Thymus (tissue), 11 donors: ENCODE measurements around the gene TPPP3. TPM values are rescaled to one million over a fixed set of nuclear protein-coding genes. Genes with fewer than 3 reads are reported as not detected.
A peak's percentile ranks its signal among the peaks of the same experiment; 100 is the strongest.

Experiments
- DNase-seq, 9 donors: peaks; one replicate each; pipeline ENCODE4 v3.0.0-alpha.2; 2013; ENCODE audit warnings: low spot score in 9 of 9, low read depth in 6 of 9, missing footprints in 1 of 9
- H3K27ac ChIP-seq, 2 donors: one replicate each; pipeline ENCODE4 v1.5.1; 2013; ENCODE audit warnings: control low read depth in 1 of 2, low read depth in 1 of 2, low read length in 1 of 2, mild to moderate bottlenecking in 1 of 2, moderate library complexity in 1 of 2
- H3K27me3 ChIP-seq, 2 donors: one replicate each; pipeline ENCODE4 v1.5.1; 2013; ENCODE audit warnings: low read length in 1 of 2; ENCODE audit not compliant: control insufficient read depth in 2 of 2, insufficient read depth in 1 of 2
- H3K36me3 ChIP-seq, 2 donors: one replicate each; pipeline ENCODE4 v1.5.1; 2013; ENCODE audit warnings: low read length in 1 of 2, mild to moderate bottlenecking in 1 of 2, moderate library complexity in 1 of 2; ENCODE audit not compliant: control insufficient read depth in 2 of 2, insufficient read depth in 2 of 2
- H3K4me1 ChIP-seq, 2 donors: one replicate each; pipeline ENCODE4 v1.5.1; 2013; ENCODE audit warnings: low read length in 2 of 2; ENCODE audit not compliant: control insufficient read depth in 2 of 2, insufficient read depth in 2 of 2
- H3K4me3 ChIP-seq, 2 donors: one replicate each; pipeline ENCODE4 v1.5.1; 2013; ENCODE audit warnings: low read length in 2 of 2, control low read depth in 1 of 2, mild to moderate bottlenecking in 1 of 2
- H3K9me3 ChIP-seq, 2 donors: one replicate each; pipeline ENCODE4 v1.5.1; 2013; ENCODE audit warnings: low read length in 1 of 2, mild to moderate bottlenecking in 1 of 2; ENCODE audit not compliant: control insufficient read depth in 2 of 2, insufficient read depth in 1 of 2
- WGBS: extraction: QIAGEN DNeasy Blood & Tissue Kit; methylation state at CpG from one replicate; pipeline ENCODE4 v1.1.7; 2013; 5-methylcytosine and 5-hydroxymethylcytosine counted together
- polyA plus RNA-seq: library from polyadenylated mRNA; stranded (reverse); fragments of 200-250 nt; gene quantifications from one replicate; pipeline ENCODE4 v1.2.3, GENCODE V29; 2013
- total RNA-seq: library from RNA; stranded (reverse); fragments of 120-200 nt; gene quantifications from one replicate; pipeline ENCODE4 v1.2.4, GENCODE V29; 2013
- donor health status: healthy.

The TPPP3 gene
- total and polyA plus RNA-seq, 2 donors: 1.6 to 9.0 TPM

DNA sequence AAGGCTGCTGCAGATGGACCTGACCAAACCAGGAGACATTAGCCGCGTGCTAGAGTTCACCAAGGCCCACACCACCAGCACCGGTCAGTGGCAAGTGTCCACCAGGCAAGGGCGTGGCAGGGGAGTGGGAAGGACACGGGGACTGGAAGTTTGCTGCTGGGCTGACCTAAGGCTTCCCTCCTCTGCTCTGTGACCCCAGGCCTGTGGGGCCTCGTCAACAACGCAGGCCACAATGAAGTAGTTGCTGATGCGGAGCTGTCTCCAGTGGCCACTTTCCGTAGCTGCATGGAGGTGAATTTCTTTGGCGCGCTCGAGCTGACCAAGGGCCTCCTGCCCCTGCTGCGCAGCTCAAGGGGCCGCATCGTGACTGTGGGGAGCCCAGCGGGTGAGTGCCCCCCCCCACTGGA lies 42.5 kb upstream of the TPPP3 start:
- Histone ChIP-seq H3K27ac (no peak overlapping the region), H3K4me1 (no peaks in the 10 kb centered on the region), H3K4me3 (no peak overlapping the region), H3K27me3 (peaks cover 26 to 32% of the 10 kb centered on the region in 2 donors), H3K36me3 (peaks cover 32 to 43% of the 10 kb centered on the region in 2 donors), H3K9me3 (no peaks in the 10 kb centered on the region)
- DNase-seq: no peak
- 95% methylated on average over 16 of the region's 16 CpGs for WGBS

DNA sequence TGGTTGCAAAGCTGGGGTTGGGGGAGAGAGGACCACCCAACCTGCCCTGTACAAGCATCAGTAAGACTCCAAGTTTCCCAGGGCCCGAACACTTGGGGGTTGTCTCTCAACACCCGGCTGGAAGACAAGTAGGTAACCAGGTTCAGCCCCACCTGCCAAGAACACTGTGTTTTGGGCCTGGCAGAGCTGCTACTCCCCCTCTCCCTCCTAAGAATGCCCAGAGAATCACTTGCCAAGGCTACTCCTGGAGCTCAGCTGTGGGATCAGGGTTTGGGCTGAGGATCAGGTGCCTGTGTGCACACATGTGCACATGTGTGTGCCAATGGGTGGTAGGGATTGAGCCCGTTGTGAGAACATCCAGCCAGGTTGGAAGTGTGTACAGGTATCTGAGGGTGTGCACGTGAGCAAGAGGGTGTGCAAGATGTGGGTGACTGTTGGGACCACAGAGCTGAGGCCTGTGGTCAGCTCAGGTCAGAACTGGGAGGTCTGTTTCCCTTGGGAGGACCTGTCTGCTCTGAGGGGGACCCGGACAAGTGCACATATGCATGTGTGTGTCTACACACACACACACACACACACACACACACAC lies 39.9 kb upstream of the TPPP3 start:
- H3K27me3 ChIP-seq: peaks cover 50 to 57% of the 10 kb centered on the region in 2 donors
- H3K4me3 ChIP-seq: no peak overlapping the region
- H3K27ac ChIP-seq: no peak overlapping the region
- peaks cover 14 to 22% of the 10 kb centered on the region in 2 donors for H3K36me3 ChIP-seq
- no peaks in the 10 kb centered on the region for H3K9me3 ChIP-seq
- H3K4me1 ChIP-seq: peaks cover 0 to 5% of the 10 kb centered on the region in 2 donors
- no peak for DNase-seq
- 97% methylated on average over 5 of the region's 5 CpGs for WGBS

- Histone ChIP-seq H3K4me1 (peaks cover 0 to 5% of the 10 kb centered on the region in 2 donors), H3K36me3 (peaks cover 7 to 15% of the 10 kb centered on the region in 2 donors), H3K4me3 (no peak overlapping the region), H3K27ac (no peak overlapping the region), H3K27me3 (peaks cover 51 to 64% of the 10 kb centered on the region in 2 donors), H3K9me3 (no peaks in the 10 kb centered on the region)
- WGBS: 62% methylated on average over 5 of the region's 5 CpGs
- no peak for DNase-seq
Observed at GRCh38 chr16:67432506-67432890, 39.2 kb upstream of the TPPP3 start.

DNA sequence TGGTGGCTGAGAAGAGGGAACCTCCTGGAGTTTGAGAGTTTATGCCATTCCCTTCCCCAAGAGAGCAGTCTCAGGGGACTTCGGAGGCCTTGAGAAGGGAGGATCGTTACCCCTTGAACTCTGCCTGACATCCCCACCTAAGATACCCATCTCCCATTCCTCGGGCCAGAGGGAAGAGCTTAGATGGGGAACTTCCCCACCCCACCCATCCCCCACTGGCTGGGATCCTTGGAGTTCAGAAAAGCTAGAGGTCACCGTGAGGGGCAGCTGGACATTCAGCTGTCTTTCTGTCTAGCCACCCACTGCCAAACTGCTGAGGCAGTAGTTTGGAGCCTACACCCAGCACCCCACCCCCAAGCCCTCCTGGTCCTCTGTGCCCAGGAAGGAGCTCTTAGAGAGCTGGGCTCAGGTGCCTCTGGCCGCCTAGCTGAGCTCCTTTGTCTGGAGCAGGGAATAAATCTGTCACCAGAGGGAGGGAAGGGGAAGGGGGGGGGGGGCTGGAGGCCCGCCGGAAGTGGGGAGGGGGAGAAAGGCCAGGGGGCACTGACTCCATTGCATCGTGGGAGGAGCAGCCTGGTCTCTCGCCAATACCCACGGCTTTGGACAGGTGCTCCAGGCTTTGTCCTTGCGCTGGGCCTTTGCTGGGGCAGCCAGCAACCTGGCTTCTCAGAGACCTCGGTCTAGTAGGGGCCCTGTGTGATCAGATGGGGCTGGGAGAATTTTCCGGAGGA lies 38.6 kb upstream of the TPPP3 start:
- H3K4me3 ChIP-seq: peak overlapping the region in 1 of 2 donors; percentile 49
- H3K27ac ChIP-seq: no peak overlapping the region
- peaks cover 2 to 10% of the 10 kb centered on the region in 2 donors for H3K36me3 ChIP-seq
- no peaks in the 10 kb centered on the region for H3K9me3 ChIP-seq
- WGBS: 53% methylated on average over 13 of the region's 13 CpGs
- H3K27me3 ChIP-seq: peaks cover 51 to 69% of the 10 kb centered on the region in 2 donors
- peaks cover 0 to 5% of the 10 kb centered on the region in 2 donors for H3K4me1 ChIP-seq
- DNase-seq: no peak

DNA sequence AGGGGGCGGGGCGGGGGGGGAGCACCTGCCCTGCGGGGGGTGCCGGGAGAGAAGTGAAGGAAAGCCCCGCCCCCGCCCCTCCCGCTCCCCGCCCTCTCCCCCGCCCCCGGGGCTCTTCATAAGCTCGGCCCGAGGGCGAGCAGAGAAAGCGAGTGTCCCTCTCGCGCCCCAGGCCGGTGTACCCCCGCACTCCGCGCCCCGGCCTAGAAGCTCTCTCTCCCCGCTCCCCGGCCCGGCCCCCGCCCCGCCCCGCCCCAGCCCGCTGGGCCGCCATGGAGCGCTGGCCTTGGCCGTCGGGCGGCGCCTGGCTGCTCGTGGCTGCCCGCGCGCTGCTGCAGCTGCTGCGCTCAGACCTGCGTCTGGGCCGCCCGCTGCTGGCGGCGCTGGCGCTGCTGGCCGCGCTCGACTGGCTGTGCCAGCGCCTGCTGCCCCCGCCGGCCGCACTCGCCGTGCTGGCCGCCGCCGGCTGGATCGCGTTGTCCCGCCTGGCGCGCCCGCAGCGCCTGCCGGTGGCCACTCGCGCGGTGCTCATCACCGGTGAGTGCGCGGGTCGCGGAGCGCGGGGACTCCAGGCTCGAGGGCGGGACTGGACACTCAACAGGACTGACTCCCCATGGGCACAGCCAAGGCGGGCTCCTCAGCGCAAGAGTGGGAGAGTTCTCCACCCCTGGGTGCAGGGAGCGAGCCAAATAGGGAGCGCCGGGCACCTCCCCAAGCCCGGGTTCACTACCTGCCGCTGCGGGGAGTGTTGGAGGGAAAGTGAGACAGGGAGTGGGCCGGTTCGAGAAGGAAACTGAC lies 37.9 kb upstream of the TPPP3 start, which contains the start of gene HSD11B2:
Gene HSD11B2, plus strand, starts transcription at position 145 of the 798 bp plus-strand sequence. Its CDS starts 128 bp downstream, at position 273.
- Histone ChIP-seq H3K9me3 (no peaks in the 10 kb centered on the region), H3K4me3 (peak within 1 kb of the TSS in 1 of 2 donors; percentile 49), H3K4me1 (peaks cover 0 to 5% of the 10 kb centered on the region in 2 donors), H3K36me3 (peaks cover 0 to 4% of the 10 kb centered on the region in 2 donors), H3K27me3 (peaks cover 51 to 75% of the 10 kb centered on the region in 2 donors), H3K27ac (no peak within 1 kb of the TSS)
- DNase-seq: no peak
- 2% methylated on average over 87 of the region's 87 CpGs for WGBS

DNA sequence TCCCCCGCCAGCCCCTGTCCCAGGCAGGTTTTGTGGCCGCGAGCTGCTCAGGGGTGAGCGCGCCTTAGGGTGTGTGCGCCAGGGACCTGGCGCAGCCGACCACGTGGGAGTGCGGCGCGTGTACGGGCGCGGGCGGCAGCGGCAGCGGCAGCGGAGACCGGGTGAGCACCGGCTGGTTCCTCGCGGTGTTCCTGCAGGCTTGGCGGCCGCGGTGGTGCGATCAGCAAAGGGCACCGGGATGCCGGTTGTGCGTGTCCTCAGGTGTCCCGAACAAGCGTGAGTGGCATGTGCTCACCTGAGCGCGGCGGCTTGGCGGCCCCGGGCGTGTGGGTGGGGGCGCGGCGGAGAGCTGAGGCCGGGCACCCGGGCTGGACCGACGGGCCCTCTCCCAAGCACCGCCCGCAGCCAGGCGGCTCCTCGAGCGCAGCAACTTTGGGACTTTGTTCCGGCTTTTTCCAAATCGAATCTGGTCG lies 37.2 kb upstream of the TPPP3 start:
- no peak for DNase-seq
- Histone ChIP-seq H3K4me3 (peak overlapping the region in 1 of 2 donors; percentile 49), H3K36me3 (peaks cover 0 to 4% of the 10 kb centered on the region in 2 donors), H3K27ac (no peak overlapping the region), H3K4me1 (peaks cover 0 to 5% of the 10 kb centered on the region in 2 donors), H3K9me3 (no peaks in the 10 kb centered on the region), H3K27me3 (peaks cover 51 to 81% of the 10 kb centered on the region in 2 donors)
- WGBS: 1% methylated on average over 53 of the region's 53 CpGs

- 46% methylated on average over 13 of the region's 13 CpGs for WGBS
- Histone ChIP-seq H3K9me3 (no peaks in the 10 kb centered on the region), H3K4me3 (peak overlapping the region in 1 of 2 donors; percentile 49), H3K4me1 (peaks cover 0 to 5% of the 10 kb centered on the region in 2 donors), H3K36me3 (no peaks in the 10 kb centered on the region), H3K27ac (no peak overlapping the region), H3K27me3 (peaks cover 51 to 87% of the 10 kb centered on the region in 2 donors)
- no peak for DNase-seq
Observed at GRCh38 chr16:67429799-67430503, 36.7 kb upstream of the TPPP3 start.

- WGBS: 83% methylated on average over 3 of the region's 3 CpGs
- no peaks in the 10 kb centered on the region for H3K9me3 ChIP-seq
- H3K27me3 ChIP-seq: peaks cover 51 to 95% of the 10 kb centered on the region in 2 donors
- DNase-seq: no peak
- H3K36me3 ChIP-seq: no peaks in the 10 kb centered on the region
- no peak overlapping the region for H3K27ac ChIP-seq
- H3K4me1 ChIP-seq: peaks cover 0 to 5% of the 10 kb centered on the region in 2 donors
- H3K4me3 ChIP-seq: no peak overlapping the region
Observed at GRCh38 chr16:67429053-67429798, 35.9 kb upstream of the TPPP3 start.
